Right renal pelvis (tissue), 4 donors: ENCODE data around the gene RBP2. TPM values are rescaled to one million over a fixed set of nuclear protein-coding genes. Genes with fewer than 3 reads are reported as not detected.

Experiments used
- polyA plus RNA-seq, 4 donors: library from polyadenylated mRNA; unstranded; fragments of 120-200 nt; gene quantifications; one replicate each; pipeline ENCODE4 v1.2.1, GENCODE V29; 2013; ENCODE audit not compliant: insufficient read length in 4 of 4

The RBP2 gene
- polyA plus RNA-seq, 4 donors: 0.13 to 0.44 (median 0.40) TPM; not detected in 1

Other genes with a start within 250 kb of the RBP2 start
- gene MRPS22, start 132.5 kb downstream of the RBP2 start, polyA plus RNA-seq: 10 to 100 TPM; 56.3 to 64.7 (median 62.9) TPM
- gene COPB2, start 86.9 kb downstream of the RBP2 start, polyA plus RNA-seq: 100 to 1,000 TPM; 138 to 168 (median 164) TPM
- 100 to 1,000 TPM; 249 to 304 (median 280) TPM for gene RBP1, start 63.2 kb upstream of the RBP2 start, polyA plus RNA-seq
- 10 to 100 TPM in 2 of 4 donors, 1 to 10 TPM in 2; 7.3 to 10.9 (median 9.9) TPM for gene NMNAT3, start 201.5 kb upstream of the RBP2 start, polyA plus RNA-seq